GM06990 (cell line): Measurements from ENCODE around the gene ZBED6.
"Not testable (repeated sequence)": the region's sequence is repeated elsewhere in the genome, so short reads cannot be mapped to it uniquely, and the experiment has no call there.

Source experiments
- DNase-seq: peaks from one replicate; pipeline ENCODE4 v3.0.0-alpha.2; 2011; ENCODE audit not compliant: insufficient read length; ENCODE audit errors: extremely low read depth
- H3K27me3 ChIP-seq: replicated peaks from 2 replicates; pipeline ENCODE4 v1.6.0; 2011; ENCODE audit warnings: low read length; ENCODE audit not compliant: control insufficient read depth, insufficient read depth
- H3K36me3 ChIP-seq: 2 replicates; pipeline ENCODE4 v1.5.1; 2011; ENCODE audit warnings: low read length; ENCODE audit not compliant: control insufficient read depth, insufficient read depth
- H3K4me3 ChIP-seq: replicated peaks from 2 replicates; pipeline ENCODE4 v1.5.1; 2011; ENCODE audit warnings: low read depth, mild to moderate bottlenecking, control low read depth, low read length
- TF ChIP-seq, protein P1 (sequence below): IDR thresholded peaks from 2 replicates; pipeline ENCODE4 v1.5.1; 2011; ENCODE audit warnings: low read length, control low read depth, mild to moderate bottlenecking, inconsistent platforms; ENCODE audit not compliant: insufficient read depth, poor library complexity, severe bottlenecking

Gene ZBED6

DNA sequence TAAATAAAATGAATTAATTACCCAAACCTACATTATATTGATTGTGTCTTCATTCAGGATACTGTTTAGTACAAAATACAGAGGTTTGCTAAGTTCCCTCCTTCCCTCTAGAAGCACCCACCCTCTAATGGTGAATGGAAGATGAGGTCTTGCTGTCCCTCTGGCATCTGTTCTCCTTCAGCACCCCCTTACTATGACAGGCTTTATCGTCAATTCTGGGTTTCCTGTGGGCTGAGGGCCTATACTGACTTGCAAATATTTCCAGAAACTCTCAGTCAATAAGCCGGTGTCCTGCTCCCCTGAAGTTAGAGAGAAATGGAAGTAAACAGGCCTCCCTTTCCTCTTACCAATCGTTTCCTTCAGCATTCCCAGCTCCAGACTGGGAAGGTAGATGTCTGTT lies 17.3 kb upstream of the ZBED6 start:
- H3K36me3 ChIP-seq: peaks cover 6% of the 10 kb centered on the region
- DNase-seq: no peak
- TF ChIP-seq, protein P1, sequence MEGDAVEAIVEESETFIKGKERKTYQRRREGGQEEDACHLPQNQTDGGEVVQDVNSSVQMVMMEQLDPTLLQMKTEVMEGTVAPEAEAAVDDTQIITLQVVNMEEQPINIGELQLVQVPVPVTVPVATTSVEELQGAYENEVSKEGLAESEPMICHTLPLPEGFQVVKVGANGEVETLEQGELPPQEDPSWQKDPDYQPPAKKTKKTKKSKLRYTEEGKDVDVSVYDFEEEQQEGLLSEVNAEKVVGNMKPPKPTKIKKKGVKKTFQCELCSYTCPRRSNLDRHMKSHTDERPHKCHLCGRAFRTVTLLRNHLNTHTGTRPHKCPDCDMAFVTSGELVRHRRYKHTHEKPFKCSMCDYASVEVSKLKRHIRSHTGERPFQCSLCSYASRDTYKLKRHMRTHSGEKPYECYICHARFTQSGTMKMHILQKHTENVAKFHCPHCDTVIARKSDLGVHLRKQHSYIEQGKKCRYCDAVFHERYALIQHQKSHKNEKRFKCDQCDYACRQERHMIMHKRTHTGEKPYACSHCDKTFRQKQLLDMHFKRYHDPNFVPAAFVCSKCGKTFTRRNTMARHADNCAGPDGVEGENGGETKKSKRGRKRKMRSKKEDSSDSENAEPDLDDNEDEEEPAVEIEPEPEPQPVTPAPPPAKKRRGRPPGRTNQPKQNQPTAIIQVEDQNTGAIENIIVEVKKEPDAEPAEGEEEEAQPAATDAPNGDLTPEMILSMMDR: no peak
- no peak overlapping the region for H3K4me3 ChIP-seq
- no peaks in the 10 kb centered on the region for H3K27me3 ChIP-seq

DNA sequence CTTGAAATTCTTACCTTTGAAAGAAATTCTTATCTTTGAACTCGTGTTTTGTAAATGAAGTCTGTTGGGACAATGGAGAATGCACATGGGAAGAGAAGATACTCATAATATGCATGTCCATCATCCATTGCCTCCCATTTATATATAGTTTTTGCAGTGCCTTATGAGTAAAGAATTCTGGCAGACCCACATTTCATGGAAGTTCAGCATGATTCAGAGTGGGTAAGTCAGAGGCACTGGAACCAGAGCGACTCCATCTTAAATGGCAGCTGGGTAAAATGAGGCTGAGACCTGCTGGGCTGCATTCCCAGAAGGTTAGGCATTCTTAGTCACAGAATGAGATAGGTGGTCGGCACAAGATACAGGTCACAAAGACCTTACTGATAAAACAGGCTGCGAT lies 16.6 kb upstream of the ZBED6 start:
- Histone ChIP-seq H3K4me3 (no peak overlapping the region), H3K36me3 (peaks cover 3% of the 10 kb centered on the region), H3K27me3 (no peaks in the 10 kb centered on the region)
- no peak for DNase-seq
- TF ChIP-seq, protein P1: no peak

DNA sequence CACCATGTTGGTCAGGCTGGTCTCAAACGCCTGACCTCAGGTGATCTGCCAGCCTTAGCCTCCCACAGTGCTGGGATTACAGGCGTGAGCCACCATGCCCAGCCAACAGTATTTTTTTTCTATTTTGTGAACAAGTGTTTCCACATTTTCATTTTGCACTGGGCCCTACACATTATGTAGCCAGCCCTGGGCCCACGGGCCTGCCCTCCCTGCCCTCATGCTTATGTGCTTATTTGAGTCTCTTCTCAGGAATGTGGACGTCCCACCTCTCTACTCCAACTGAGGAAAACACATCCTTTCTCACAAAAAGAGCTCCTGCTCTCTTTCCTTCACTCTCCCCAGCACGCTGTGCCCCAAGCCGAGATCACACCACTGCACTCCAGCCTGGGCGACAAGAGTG lies 13.5 kb upstream of the ZBED6 start:
- no peaks in the 10 kb centered on the region for H3K27me3 ChIP-seq
- H3K36me3 ChIP-seq: no peaks in the 10 kb centered on the region
- no peak overlapping the region for H3K4me3 ChIP-seq
- TF ChIP-seq, protein P1: no peak
- no peak for DNase-seq

DNA sequence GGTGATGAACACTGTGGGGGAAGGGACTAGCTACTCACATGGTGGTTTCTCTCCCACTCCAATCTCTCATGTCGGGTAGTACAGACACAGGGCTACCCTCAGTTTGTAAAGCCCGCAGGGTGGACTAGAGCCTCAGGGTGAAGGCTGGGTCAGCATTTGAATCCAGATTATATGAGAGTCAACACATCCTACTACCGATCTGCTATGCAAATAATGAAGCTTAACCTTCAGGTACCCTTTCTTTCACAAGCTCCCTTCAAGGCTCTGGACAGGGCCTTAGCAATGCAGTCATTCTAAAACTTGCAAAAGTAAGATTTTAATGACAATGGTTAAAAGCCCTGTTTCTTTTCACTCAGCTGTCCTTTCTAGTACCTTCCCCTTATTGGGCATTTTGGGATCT lies 5.5 kb upstream of the ZBED6 start:
- no peak overlapping the region for H3K4me3 ChIP-seq
- H3K36me3 ChIP-seq: no peaks in the 10 kb centered on the region
- TF ChIP-seq, protein P1: no peak
- no peaks in the 10 kb centered on the region for H3K27me3 ChIP-seq
- DNase-seq: no peak

DNA sequence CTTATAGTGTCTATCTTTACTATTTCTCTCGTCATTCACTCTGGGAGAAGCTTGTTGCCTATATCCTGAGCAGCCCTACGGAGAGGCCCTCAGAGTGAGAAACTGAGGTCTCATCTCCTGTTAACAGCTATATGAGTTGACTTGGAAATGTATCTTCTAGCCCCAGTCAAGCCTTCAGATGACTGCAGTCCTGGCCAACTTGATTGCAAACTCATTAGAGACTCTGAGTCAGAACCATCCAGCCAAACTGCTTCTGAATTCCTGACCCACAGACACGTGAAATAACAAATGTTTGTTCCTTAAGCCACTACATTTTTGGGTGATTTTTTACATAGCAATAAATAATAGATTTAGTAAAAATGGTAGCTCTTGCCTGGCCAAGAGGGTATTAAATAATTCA lies 3.9 kb upstream of the ZBED6 start:
- TF ChIP-seq, protein P1: no peak
- no peak for DNase-seq
- Histone ChIP-seq H3K36me3 (no peaks in the 10 kb centered on the region), H3K27me3 (no peaks in the 10 kb centered on the region), H3K4me3 (no peak overlapping the region)

DNA sequence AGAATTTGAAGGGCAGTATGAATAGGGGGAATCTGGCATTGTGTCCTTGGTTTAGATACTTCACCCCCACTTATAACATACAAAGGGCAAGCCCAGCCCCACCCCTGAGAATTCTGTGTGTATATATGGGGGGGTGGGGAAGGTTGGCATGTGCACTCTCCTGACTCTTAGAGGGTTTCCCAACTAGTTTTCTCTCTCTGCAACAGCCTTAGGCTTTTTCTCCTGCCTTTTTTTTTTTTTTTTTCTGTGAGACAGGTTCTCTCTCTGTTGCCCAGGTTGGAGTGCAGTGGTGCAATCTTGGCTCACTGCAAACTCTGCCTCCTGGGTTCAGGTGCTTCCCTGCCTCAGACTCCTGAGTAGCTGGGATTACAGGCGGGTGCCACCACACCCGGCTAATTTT lies 2.9 kb upstream of the ZBED6 start:
- H3K4me3 ChIP-seq: no peak overlapping the region
- TF ChIP-seq, protein P1: no peak
- no peaks in the 10 kb centered on the region for H3K27me3 ChIP-seq
- H3K36me3 ChIP-seq: peaks cover 2% of the 10 kb centered on the region; the same call in 1 of the 2 replicates
- no peak for DNase-seq

DNA sequence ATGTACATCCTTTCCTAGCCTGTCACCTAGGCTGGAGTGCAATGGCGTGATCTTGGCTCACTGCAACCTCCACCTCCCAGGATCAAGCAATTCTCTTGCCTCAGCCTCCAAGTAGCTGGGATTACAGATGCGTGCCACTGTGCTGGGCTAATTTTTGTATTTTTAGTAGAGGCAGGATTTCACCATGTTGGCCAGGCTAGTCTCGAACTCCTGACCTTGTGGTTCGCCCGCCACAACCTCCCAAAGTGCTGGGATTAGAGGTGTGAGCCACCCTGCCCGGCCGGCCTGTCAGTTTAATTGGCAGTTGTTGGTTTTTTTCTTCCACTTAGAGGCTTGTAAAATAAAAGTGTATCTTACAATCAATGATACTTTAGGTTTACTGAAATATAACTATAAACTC lies 1.9 kb upstream of the ZBED6 start:
- H3K4me3 ChIP-seq, H3K36me3 ChIP-seq, H3K27me3 ChIP-seq, DNase-seq: not testable (repeated sequence)
